ENCODE results near the gene PKP3. TPM values are rescaled to one million over a fixed set of nuclear protein-coding genes. Genes with fewer than 3 reads are reported as not detected.
"Not testable (repeated sequence)": the region's sequence is repeated elsewhere in the genome, so short reads cannot be mapped to it uniquely, and the experiment has no call there.

The PKP3 gene
- total and polyA plus RNA-seq, 7 experiments from 2014 or later: not detected

- intact Hi-C loops (cut with micrococcal nuclease): loop anchor here in 1 of 2 donors (5.0 kb wide), 2 partner anchors 141 to 314 kb away; no protein-coding TSS in a partner anchor
- H3K9me3 Mint-ChIP-seq: no peaks in the 10 kb centered on the region
- Histone ChIP-seq H3K9me3 (ENCODE audit: control insufficient read depth in 2 of 3, low read length in 3 of 3) (no peaks in the 10 kb centered on the region), H3K27me3 (ENCODE audit: control insufficient read depth in 2 of 2, insufficient read depth in 2 of 2, low read length in 2 of 2) (no peaks in the 10 kb centered on the region), H3K27ac (ENCODE audit: low read depth, low read length) (peak overlapping the region; percentile 71), H3K4me1 (ENCODE audit: control insufficient read depth in 2 of 2, insufficient read depth in 2 of 2, low read length in 2 of 2) (peaks cover 17 to 20% of the 10 kb centered on the region in 2 donors), H3K36me3 (ENCODE audit: control insufficient read depth in 2 of 3, insufficient read depth in 3 of 3, low read length in 3 of 3) (peaks cover 0 to 34% (median 0%) of the 10 kb centered on the region in 3 experiments), H3K4me3 (ENCODE audit: low read length) (no peak overlapping the region)
- no peaks in the 10 kb centered on the region for H3K27me3 Mint-ChIP-seq
- CTCF ChIA-PET: interaction anchor here (0.6 to 1.9 kb wide), 2 partner anchors 8 to 54 kb away, joined by 3 to 8 read pairs; no protein-coding TSS in a partner anchor
- DNase-seq (peak in 1 of 9 donors; percentile 10), ATAC-seq (no peak)
- H3K4me3 Mint-ChIP-seq: peak overlapping the region in 2 of 10 donors; percentile 21 to 49
- H3K36me3 Mint-ChIP-seq: peaks cover 0 to 4% (median 0%) of the 10 kb centered on the region in 5 donors
- H3K27ac Mint-ChIP-seq: peak overlapping the region in 3 of 9 donors; percentile 21 to 85 (median 51)
- peaks cover 7 to 29% (median 11%) of the 10 kb centered on the region in 7 donors for H3K4me1 Mint-ChIP-seq
- POLR2A ChIA-PET: interaction anchor here (0.6 to 7.7 kb wide), 7 partner anchors 18 to 387 kb away, joined by 3 to 109 read pairs (median 3); partner anchors contain the start of genes BET1L, PSMD13, PTDSS2 and RIC8A
Measured at GRCh38 chr11:408154-409007, 14.4 kb downstream of the PKP3 start.

DNA sequence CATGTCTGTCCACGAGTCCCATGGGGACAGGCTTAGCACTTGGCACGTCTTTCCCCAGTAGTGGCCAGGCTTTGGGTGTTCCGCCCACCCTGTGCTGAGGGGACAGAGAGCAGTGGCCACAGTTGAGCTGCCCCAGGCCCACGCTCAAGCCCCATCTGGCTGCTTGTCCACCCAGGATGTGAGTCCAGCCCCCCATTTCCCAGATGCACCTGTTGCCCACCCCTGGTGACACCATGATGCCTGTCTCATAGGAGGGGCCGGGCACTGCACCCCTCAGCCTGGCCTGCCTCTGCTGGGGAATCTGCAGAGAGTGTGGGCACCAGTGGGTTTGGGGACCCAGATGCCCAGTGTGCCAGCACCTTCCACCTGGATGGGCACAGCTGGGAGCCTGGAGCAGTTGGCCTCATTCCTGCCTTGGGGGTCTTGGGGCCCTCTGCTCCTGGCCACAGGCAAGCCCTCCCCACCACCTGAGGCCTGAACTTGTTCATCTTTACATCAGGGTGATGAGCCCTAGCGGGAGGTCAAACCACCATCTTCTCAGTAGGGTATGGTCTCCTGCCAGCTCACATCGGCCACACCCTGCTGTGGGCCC is 15.1 kb downstream of the PKP3 start:
- H3K4me3 Mint-ChIP-seq: no peak overlapping the region
- intact Hi-C loops (cut with micrococcal nuclease): loop anchor here in 1 of 2 donors (5.0 kb wide), 2 partner anchors 142 to 313 kb away; no protein-coding TSS in a partner anchor
- peaks cover 0 to 34% (median 0%) of the 10 kb centered on the region in 3 experiments for H3K36me3 ChIP-seq (ENCODE audit: control insufficient read depth in 2 of 3, insufficient read depth in 3 of 3, low read length in 3 of 3)
- DNase-seq: no peak
- CTCF ChIA-PET: interaction anchor here (0.7 kb wide), 1 partner anchor 39 kb away, joined by 3 read pairs; no protein-coding TSS in a partner anchor
- no peak overlapping the region for H3K27ac ChIP-seq (ENCODE audit: low read depth, low read length)
- H3K9me3 ChIP-seq (ENCODE audit: control insufficient read depth in 2 of 3, low read length in 3 of 3): no peaks in the 10 kb centered on the region
- POLR2A ChIA-PET: interaction anchor here (0.6 to 7.7 kb wide), 4 partner anchors 17 to 387 kb away, joined by 3 to 109 read pairs (median 3); partner anchors contain the start of gene PTDSS2
- H3K27ac Mint-ChIP-seq: peak overlapping the region in 3 of 9 donors; percentile 21 to 60 (median 43)
- H3K4me1 Mint-ChIP-seq: peaks cover 8 to 31% (median 14%) of the 10 kb centered on the region in 7 donors
- ATAC-seq: no peak
- no peaks in the 10 kb centered on the region for H3K9me3 Mint-ChIP-seq
- peaks cover 17 to 21% of the 10 kb centered on the region in 2 donors for H3K4me1 ChIP-seq (ENCODE audit: control insufficient read depth in 2 of 2, insufficient read depth in 2 of 2, low read length in 2 of 2)
- no peak overlapping the region for H3K4me3 ChIP-seq (ENCODE audit: low read length)
- H3K27me3 ChIP-seq (ENCODE audit: control insufficient read depth in 2 of 2, insufficient read depth in 2 of 2, low read length in 2 of 2): no peaks in the 10 kb centered on the region
- H3K36me3 Mint-ChIP-seq: peaks cover 0 to 6% (median 0%) of the 10 kb centered on the region in 5 donors
- H3K27me3 Mint-ChIP-seq: no peaks in the 10 kb centered on the region

- H3K27ac ChIP-seq (ENCODE audit: low read depth, low read length): no peak overlapping the region
- POLR2A ChIA-PET: interaction anchor here (0.6 to 7.7 kb wide), 4 partner anchors 33 to 125 kb away, joined by 3 to 109 read pairs (median 5); partner anchors contain the start of gene PTDSS2
- ATAC-seq (no peak), DNase-seq (peak in 1 of 9 donors; percentile 23)
- H3K9me3 ChIP-seq (ENCODE audit: control insufficient read depth in 2 of 3, low read length in 3 of 3): no peaks in the 10 kb centered on the region
- Mint-ChIP-seq H3K27ac (peak overlapping the region in 2 of 9 donors; percentile 14 to 21), H3K4me3 (no peak overlapping the region), H3K36me3 (peaks cover 0 to 12% (median 0%) of the 10 kb centered on the region in 5 donors), H3K4me1 (peaks cover 14 to 38% (median 20%) of the 10 kb centered on the region in 7 donors), H3K27me3 (no peaks in the 10 kb centered on the region), H3K9me3 (no peaks in the 10 kb centered on the region)
- H3K27me3 ChIP-seq (ENCODE audit: control insufficient read depth in 2 of 2, insufficient read depth in 2 of 2, low read length in 2 of 2): no peaks in the 10 kb centered on the region
- CTCF ChIA-PET: interaction anchor here (0.7 to 1.0 kb wide), 4 partner anchors 31 to 41 kb away, joined by 3 to 9 read pairs (median 4); no protein-coding TSS in a partner anchor
- H3K4me1 ChIP-seq (ENCODE audit: control insufficient read depth in 2 of 2, insufficient read depth in 2 of 2, low read length in 2 of 2): peaks cover 17 to 21% of the 10 kb centered on the region in 2 donors
- H3K36me3 ChIP-seq (ENCODE audit: control insufficient read depth in 2 of 3, insufficient read depth in 3 of 3, low read length in 3 of 3): peaks cover 0 to 33% (median 0%) of the 10 kb centered on the region in 3 experiments
- intact Hi-C loops (cut with micrococcal nuclease): loop anchor here in 1 of 2 donors (5.0 to 10.0 kb wide), 4 partner anchors 143 to 385 kb away; partner anchors contain the start of genes CEND1, DEAF1, SLC25A22 and TMEM80
- H3K4me3 ChIP-seq (ENCODE audit: low read length): no peak overlapping the region
Measured at GRCh38 chr11:409600-410483, 15.8 kb downstream of the PKP3 start.

- H3K27ac ChIP-seq (ENCODE audit: low read depth, low read length); ATAC-seq; H3K27me3 Mint-ChIP-seq; DNase-seq; H3K9me3 Mint-ChIP-seq; H3K27me3 ChIP-seq (ENCODE audit: control insufficient read depth in 2 of 2, insufficient read depth in 2 of 2, low read length in 2 of 2); H3K9me3 ChIP-seq (ENCODE audit: control insufficient read depth in 2 of 3, low read length in 3 of 3); H3K4me3 Mint-ChIP-seq; H3K4me3 ChIP-seq (ENCODE audit: low read length); H3K27ac Mint-ChIP-seq: not testable (repeated sequence)
- intact Hi-C loops (cut with micrococcal nuclease): loop anchor here in 1 of 2 donors (10.0 kb wide), 2 partner anchors 284 to 384 kb away; partner anchors contain the start of genes CEND1, DEAF1, SLC25A22 and TMEM80
- Mint-ChIP-seq H3K36me3 (peaks cover 0 to 11% (median 0%) of the 10 kb centered on the region in 5 donors), H3K4me1 (peaks cover 14 to 34% (median 23%) of the 10 kb centered on the region in 7 donors)
- ChIA-PET POLR2A (interaction anchor here (1.4 to 7.7 kb wide), 2 partner anchors 33 to 38 kb away, joined by 7 to 109 read pairs; partner anchors contain the start of gene PTDSS2), CTCF (interaction anchor here (0.9 to 1.2 kb wide), 3 partner anchors 37 to 40 kb away, joined by 3 to 4 read pairs (median 3); no protein-coding TSS in a partner anchor)
- peaks cover 19 to 25% of the 10 kb centered on the region in 2 donors for H3K4me1 ChIP-seq (ENCODE audit: control insufficient read depth in 2 of 2, insufficient read depth in 2 of 2, low read length in 2 of 2)
- H3K36me3 ChIP-seq (ENCODE audit: control insufficient read depth in 2 of 3, insufficient read depth in 3 of 3, low read length in 3 of 3): peaks cover 0 to 24% (median 0%) of the 10 kb centered on the region in 3 experiments
Measured at GRCh38 chr11:410711-411110, 16.7 kb downstream of the PKP3 start.

DNA sequence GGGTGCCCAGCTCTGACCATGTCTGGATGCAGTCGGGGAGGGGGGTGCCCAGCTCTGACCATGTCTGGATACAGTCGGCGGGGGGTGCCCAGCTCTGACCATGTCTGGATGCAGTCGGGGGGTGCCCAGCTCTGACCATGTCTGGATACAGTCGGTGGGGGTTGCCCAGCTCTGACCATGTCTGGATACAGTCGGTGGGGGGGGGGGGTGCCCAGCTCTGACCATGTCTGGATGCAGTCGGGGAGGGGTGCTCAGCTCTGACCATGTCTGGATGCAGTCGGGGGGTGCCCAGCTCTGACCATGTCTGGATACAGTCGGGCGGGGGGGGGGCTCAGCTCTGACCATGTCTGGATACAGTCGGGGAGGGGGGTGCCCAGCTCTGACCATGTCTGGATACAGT is 17.5 kb downstream of the PKP3 start:
- not testable (repeated sequence) for H3K27ac Mint-ChIP-seq; H3K27me3 Mint-ChIP-seq; H3K9me3 ChIP-seq (ENCODE audit: control insufficient read depth in 2 of 3, low read length in 3 of 3); H3K27ac ChIP-seq (ENCODE audit: low read depth, low read length); H3K27me3 ChIP-seq (ENCODE audit: control insufficient read depth in 2 of 2, insufficient read depth in 2 of 2, low read length in 2 of 2); DNase-seq; H3K4me3 ChIP-seq (ENCODE audit: low read length); H3K9me3 Mint-ChIP-seq; ATAC-seq
- ChIA-PET POLR2A (interaction anchor here (0.6 kb wide), 2 partner anchors 22 to 209 kb away, joined by 3 to 7 read pairs; no protein-coding TSS in a partner anchor), CTCF (interaction anchor here (1.2 kb wide), 1 partner anchor 38 kb away, joined by 3 read pairs; no protein-coding TSS in a partner anchor)
- peak overlapping the region in 1 of 10 donors; percentile 25 for H3K4me3 Mint-ChIP-seq
- peaks cover 0 to 11% (median 0%) of the 10 kb centered on the region in 5 donors for H3K36me3 Mint-ChIP-seq
- Histone ChIP-seq H3K4me1 (ENCODE audit: control insufficient read depth in 2 of 2, insufficient read depth in 2 of 2, low read length in 2 of 2) (peaks cover 20 to 22% of the 10 kb centered on the region in 2 donors), H3K36me3 (ENCODE audit: control insufficient read depth in 2 of 3, insufficient read depth in 3 of 3, low read length in 3 of 3) (peaks cover 0 to 21% (median 0%) of the 10 kb centered on the region in 3 experiments)
- intact Hi-C loops (cut with micrococcal nuclease): loop anchor here in 1 of 2 donors (10.0 kb wide), 2 partner anchors 283 to 383 kb away; partner anchors contain the start of genes CEND1, DEAF1, SLC25A22 and TMEM80
- peaks cover 14 to 34% (median 25%) of the 10 kb centered on the region in 7 donors for H3K4me1 Mint-ChIP-seq

Data from naive thymus-derived CD4-positive, alpha-beta T cell (primary cell).